Effector CD4-positive, alpha-beta T cell (primary cell): Measurements from ENCODE around the gene PRDM16.

Experiments used
- DNase-seq: peaks from one replicate; pipeline ENCODE4 v3.0.0-alpha.2; 2020

The PRDM16 gene

DNA sequence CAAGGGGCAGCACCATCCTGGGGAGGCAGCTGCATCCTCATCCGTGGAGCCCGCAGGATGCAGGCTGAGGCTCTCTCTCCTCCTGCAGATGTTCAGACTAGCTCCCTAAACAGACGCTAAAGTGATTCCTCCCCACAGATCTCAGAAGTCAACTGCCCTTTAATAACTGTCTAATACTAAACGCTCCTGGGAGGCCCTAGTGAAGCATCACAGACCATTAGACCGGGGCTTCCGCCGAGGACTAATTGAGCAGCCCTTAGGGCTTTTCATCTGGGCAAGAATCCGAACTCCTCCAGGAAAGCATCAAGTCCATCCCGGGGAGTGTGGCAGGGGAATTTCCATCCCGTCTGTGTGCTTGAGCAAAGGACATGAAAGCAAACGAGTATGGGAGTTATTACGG lies 40.4 kb downstream of the PRDM16 start:
- DNase-seq: no peak

DNA sequence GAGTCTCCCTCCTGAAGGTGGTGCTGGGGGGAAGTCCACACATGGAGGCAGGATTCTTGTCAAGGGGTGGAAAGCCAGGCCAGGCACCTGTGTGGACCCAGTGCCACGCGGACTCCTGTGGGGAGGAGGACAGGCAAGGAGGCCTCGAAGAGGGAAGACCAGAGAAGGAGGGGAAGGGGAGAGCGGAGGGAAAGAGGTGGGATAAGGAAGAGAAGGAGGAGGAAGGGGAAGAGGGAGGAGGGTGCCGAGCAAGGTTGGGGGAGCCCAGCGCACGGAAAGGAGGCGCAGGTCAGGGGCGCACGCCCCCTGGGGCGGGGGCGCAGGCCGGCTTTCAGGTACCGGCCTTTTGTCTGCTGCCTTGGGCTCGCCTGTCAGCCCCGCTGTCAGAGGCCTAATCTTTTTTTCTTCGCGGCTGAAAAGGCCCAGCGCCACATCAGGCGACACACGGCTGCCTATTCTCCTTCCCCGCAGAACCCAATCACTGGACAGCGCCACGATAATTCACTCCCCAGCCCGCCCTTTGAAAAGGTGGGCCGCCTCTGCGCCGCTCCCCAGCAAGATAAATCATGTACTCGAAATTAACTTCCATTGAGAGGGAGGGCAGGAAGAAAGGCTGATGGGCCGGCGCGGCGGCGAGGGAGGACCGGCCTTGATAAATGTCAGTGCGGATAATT lies 42.5 kb downstream of the PRDM16 start:
- no peak for DNase-seq

DNA sequence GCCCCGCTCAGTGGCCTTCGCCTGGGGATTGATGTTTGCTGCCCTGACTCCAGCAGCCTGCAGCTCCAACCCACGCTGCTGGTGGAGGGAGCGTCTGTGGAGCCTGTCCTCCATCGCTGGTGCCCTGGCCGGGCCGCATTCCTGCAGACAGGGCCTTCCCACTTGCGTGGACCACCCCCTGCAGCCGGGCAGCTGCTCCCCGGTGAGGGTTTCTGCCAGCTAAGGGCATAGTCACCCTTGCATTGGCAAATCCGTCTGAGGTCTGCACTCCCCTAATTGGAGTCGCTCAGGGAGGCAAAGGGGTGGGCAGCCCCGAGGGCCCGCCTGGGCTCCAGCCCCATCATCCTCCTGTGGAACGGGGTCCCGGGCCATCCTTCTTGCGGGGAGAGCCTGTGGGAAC lies 43.5 kb downstream of the PRDM16 start:
- no peak for DNase-seq

DNA sequence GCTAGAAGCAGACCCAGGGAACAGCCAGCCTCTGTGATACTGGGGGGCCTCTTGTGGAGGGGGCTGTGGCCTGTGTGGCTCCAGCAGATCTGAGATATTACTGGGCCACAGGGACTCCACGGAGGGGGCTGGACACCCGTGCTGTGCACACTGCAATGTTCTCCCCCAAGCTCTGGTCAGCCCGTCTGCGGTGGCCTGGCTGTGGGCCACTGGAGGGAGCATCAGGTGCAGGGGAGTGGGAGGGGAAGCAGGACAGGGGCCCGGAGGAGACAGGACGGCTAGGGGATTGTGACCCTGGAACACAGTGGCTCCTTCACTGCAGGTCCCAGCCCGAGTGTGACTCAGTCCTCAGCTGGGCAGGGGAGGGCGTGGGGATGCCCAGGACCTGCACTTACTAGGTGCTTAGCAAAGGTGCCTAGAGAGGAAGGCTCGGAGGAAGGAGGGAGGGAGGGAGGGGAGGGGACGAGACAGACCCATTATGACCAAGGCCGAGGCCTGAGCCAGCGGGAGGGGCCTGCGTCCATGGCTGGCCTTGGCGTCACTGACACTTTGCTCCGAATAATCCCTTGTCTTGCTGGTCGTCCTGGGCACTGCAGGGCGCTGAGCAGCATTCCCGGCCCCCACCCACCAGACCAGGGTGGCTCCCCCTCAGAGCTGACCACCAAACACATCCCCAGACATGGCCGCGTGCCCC lies 44.2 kb downstream of the PRDM16 start:
- DNase-seq: no peak

DNA sequence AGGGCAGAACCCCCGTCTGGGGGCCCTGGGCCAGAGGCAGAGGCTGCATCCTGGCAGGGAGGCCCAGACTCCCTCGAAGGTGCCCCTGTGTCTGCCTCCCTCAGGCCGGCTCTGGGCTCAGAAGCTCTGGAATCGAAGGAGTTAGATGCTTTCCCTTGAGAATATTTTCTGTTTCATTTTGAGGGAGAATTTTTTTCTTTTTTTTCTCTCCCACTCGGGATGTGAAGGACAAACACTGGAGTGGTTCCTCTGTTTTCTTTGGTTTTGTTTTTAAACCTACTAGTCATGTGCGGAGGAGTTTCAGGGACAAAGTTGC lies 44.7 kb downstream of the PRDM16 start:
- no peak for DNase-seq

DNA sequence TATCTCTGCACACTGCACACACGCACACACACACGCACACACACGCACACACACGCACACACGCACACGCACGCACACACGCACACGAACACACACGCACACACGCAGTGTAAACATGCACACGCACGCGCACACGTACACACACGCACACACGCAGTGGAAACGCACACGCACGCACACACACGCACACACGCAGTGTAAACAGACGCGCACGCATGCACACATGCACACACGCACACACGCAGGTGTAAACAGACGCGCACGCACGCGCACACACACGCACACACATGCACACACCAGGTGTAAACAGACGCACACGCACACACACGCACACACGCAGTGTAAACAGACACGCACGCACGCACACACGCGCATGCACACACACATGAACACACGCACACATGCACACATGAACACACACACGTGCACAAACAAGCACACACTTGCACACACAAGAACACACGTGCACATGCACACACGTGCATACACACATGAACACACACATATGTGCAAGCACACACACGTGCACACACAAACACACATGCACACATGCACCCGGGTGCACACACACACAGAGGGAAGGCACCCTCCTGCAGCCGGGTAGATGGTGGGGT lies 45.2 kb downstream of the PRDM16 start:
- DNase-seq: no peak

DNA sequence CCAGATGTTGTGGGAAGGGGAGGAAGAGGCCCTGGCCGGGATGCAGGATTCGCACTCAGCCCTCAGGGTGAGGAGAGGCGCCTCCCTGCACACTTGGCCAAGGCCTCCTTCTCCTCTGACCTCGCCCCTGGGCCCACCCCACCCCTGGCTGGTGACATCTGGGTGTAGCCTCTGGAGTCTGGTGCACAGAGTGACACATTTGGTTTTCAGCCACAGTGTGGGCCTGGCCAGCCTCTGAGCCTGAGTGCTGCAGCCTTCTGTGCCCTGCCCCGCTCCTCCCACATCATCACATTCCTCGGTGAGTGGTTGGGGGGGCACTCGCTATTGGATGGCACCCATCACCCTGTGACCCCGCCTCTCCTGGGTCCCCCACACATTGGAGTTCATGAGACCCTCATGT lies 45.8 kb downstream of the PRDM16 start:
- DNase-seq: no peak

DNA sequence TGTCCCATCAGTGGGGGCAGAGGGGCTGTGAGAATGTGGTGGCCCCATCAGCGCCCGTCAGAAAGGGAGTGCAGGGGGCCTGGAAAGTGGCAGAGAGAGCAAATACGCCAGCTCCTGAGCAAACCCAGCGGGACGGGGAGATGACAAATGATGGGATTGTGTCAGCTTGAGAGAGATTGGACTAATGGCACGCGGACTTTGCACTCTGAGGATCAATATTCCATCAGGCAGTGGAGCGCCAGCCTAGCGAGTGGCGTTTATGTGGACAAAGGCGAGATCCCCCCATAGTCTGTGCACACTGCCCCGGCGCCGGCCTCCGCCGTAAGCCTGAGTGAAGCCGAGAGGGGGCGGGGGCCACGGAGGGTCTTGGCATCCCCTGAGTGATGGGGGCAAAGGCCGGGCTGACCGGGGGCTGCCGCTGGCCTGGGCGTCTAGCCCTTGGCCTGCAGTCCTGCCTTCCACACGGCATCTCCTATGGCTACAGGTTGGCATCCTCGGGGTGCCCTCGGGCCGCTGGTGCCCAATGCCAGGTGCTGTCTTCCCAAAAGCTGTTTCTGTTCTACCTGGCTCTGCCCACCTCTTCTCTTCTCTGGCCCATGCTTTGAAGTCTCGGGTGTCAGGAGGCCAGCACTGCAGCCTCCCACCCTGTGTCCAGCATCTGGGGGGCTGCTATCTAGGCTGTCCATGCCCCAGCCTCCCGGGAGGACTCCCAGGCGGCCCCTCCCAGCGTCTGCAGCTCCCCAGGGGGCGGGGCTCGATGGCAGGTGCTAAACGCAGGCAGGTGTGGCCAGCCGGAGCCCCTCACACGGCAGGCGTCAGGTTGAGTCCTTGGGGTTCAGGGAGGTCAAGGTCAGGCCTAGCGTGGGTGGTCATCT lies 46.5 kb downstream of the PRDM16 start:
- DNase-seq: no peak

DNA sequence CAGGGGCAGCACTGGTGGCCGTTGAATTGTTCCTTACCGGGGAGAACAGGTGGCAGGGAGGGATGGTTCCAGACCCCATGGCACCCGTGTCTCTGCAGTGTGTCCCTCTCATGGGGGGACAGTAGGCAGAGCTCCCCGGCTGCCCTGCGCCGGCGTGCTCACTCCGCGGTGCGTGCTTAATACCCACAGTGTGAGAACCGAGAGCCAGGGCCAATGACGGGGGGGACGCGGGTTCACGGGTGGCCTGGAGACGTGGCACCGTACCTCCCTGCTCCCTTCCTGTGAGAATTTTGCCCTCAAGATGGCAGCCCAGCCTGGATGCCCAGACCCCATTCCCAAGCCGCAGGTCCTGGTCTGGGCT lies 47.1 kb downstream of the PRDM16 start:
- no peak for DNase-seq

DNA sequence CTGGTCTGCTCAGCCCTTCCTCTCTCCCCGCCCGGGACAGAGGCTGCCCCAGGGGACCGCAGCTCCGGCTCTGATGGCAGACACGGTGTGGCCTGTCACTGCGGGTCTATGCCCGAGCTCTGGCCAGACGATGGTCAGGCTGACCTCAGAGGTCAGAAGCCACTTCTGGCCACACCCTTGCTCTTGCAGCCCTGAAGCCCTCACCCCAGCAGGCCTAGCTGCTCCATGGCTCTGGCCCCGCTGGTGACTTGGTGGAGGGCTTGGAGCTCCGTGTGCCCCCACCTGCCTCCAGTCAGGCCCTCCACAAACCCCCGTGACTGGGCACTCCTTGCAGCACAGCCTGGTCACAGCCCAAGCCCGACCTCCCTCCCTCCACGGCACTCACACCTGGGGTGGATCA lies 47.6 kb downstream of the PRDM16 start:
- no peak for DNase-seq

DNA sequence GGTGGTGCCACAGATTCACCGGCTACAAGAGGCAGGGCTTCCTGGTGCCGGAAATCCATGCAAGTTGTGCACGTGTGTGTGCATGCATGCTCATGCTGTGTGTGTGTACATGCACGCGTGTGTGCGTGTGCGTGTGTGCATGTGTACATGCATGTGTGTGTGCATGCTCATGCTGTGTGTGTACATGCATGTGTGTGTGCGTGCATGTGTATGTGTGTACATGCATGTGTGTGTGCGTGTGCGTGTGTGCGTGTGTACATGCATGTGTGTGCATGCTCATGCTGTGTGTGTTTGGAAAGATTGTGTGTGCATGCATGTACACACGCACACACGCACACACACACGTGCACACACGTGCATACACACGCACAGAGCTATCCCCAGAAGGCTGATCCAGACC lies 48.9 kb downstream of the PRDM16 start:
- no peak for DNase-seq

DNA sequence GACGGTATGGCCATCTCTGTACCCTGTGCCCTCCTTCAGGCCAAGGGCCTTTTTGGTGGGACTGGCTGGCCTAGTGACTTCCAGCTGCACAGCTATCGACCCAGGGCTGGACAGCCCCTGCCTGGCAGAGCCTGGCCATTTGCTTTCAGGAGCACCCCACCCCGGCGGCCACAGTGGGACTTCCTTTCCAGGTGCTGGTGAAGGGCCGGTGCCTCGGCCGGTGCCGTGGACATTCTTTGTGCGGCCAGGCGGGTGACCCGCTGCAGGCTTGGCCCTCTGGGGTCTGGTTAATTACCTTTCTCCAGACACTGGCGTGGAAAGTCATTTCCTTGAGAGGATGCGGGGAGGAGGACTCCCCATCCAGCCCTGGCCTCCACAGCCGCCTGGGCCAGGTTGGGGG lies 50.1 kb downstream of the PRDM16 start:
- DNase-seq: no peak

DNA sequence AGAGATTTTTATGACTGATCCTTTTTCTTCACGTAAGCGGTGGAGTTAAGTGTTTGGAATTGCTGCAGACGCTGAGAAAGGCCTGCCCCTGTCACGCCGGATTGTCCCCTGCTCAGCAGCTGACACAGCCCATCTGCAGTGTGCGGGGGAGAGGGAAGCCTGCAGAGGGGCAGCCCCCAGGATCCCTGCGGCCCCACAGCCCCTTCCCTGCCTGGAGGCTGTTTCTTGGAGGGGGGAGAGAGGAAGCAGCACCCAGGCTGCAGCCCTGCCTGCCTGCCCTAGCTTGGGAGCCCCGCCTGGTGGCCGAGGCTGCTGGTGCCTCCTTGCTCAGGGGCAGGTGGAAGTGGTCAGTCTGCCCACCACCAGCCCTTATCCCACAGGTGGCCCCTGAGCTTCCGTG lies 50.7 kb downstream of the PRDM16 start:
- DNase-seq: no peak

DNA sequence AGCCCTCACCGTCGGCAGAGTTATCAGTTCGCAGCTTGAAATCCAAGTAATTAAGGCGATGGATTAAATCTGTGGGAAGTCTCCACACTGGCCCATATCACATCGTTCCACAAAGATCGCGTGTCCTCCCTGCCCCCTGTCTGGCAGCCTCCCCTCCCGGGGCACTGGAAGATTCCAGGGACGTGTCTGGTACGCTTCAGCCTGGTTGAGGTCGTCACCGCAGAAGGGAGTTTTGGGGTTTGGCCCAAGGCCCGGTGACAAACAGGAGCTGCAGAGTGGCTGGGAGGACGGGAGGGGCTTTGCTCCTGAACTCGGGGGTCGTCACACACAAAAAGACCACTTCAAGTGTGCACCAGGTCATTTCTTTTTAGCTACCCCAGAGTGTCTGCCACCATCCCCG lies 51.1 kb downstream of the PRDM16 start:
- no peak for DNase-seq

DNA sequence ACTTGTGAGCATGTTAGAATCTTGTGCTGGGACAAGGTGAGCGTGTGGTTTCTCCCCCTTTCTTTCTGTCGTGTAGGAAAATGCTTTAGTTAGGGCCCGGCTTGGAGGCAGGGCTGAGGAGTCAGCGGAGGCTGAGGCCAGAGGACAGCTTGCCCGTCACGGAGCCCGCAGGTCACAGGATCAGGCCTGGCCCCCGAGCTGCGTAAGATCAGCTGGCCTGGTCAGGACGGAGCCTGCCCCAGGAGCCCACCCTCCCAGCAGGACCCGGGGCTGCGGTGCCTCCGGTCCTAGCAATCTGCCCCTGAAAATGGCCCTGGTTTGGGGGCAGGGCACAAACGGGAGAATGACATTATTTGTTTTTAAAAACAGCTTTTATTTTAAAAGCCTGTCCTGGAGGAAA lies 52.0 kb downstream of the PRDM16 start:
- DNase-seq: no peak

DNA sequence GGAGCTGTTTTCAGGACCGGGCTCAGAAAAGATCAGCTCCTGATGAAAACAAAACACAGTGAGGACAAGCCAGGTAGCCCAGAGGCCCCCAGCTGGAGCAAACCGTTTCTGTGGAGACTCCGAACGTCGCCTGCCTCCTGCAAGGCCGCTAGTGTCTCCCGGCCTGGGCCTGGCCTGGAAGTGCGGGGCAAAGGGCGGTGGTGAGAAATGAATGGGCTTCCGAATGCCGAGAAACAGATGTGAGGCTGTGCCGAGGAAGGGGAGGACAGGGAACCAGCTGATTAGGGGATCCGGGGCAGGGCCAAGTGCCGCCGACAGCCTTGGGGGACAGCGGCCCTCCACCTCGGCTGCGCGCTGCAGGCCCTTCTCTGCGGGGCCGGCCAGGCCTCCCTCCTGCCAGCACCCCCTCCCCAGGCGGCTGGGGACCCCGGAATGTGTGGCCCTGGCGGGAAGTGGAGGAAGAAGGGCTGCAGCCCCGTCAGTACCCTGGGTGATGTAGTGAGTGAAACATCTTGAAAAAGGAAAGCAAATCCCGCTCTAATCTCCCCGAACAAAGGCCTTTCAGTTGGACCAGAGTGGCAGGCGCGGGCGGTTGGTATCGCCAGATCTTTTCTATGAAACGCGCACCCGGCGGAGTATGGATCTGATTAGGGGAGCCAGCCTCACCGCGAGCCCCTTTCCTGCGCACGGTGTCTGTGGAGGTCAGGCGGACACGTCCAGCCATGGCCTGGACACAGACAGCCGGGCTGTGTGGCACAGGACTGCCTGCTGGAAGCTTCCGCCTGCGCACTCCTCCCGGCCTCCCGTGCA lies 52.6 kb downstream of the PRDM16 start:
- DNase-seq: no peak

DNA sequence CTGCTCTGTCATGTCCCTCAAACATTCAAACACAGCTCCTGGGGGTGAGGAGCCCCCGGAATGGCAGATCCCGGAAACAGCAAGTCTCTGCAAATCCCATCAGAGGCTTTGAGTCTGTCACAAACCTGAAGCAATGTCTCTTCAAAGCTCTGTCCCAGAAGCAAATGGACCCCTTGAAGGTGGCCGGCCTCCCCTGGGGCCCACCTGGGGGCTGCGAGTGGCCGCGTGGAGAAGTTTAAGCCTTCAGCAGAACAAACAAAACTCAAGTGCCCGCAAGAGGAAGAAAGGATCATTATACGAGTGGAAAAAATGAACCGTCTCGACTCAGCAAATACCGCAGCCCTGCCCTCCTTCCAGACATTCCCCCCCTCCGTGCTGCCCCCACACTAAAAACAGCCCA lies 53.3 kb downstream of the PRDM16 start:
- DNase-seq: no peak

DNA sequence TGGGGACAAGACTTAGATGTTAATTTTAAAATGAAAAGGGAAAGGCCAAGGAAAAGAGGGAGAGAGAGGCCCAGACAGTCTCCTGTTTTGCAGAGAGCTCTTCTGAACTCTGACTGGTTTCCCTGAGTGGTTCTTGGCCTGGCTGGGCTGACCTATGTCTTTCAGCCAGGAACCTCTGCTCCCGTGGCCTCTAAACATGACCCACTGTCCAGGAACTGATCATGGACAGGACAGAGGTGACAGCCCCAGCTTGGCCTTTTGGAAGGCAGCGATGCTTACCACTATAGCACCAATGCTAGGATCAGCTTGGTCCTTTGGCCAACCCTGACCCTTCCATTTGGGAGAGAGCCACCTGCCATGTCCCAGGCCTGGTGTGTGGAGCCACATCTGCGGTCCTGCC lies 55.2 kb downstream of the PRDM16 start:
- no peak for DNase-seq

DNA sequence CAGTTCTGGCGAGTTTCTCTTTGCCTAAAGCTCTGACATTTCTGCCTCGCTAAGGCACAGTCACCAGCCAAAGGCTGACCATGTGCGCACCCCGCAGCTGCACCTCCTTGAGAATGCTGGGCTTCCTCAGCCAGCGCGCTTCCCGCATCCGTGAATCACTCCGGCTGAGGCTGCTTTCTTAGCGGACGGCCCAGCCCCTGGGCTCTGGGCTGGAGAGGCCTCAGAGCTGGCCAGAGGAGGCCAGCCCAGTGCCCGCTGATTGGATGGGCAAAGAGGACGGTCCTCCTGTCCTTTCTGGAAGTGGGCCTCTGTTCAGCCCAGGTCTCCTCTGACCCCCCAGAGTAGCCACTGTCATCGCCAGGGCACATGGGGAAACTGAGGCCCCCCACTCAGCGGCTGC lies 56.1 kb downstream of the PRDM16 start:
- DNase-seq: no peak

DNA sequence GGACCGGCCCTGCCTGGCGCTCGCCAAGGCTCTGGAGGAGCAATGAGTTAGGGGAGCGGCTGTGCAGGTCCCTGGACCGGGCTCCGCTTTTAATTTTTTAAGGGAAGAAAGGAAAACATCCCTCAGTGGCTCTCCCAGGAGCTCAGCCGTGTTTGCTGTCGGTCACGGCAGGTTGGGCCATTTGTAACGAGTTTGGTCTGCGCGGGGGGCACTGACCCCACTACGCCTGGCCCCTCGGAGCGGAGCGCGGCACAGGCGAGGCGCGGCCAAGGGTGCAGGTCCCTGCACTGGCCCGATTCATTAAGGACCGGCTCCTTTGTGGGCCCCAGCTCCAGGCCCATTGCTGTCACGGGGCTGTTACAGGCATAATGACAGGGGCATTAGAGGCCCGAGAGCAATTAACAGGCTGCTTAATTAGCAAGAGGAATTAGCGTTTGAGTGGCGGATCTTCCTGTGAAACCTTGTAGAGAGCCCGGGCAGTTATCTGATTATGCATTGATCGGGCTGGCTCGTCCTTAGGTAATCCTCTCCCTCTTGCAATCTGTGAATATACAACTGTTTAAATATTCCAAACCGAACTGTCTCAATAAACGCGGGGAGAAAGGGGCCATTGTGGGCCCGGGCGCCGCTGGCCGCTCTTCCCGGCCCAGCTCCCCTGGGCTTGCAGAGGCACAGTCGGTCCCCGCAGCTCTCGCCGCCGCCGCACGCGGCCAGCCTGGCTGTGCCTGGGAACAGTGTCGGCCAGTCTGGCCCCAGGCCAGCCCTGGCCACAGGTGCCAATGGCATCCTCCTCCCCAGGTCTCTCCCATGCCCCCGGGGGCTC lies 56.8 kb downstream of the PRDM16 start:
- no peak for DNase-seq

DNA sequence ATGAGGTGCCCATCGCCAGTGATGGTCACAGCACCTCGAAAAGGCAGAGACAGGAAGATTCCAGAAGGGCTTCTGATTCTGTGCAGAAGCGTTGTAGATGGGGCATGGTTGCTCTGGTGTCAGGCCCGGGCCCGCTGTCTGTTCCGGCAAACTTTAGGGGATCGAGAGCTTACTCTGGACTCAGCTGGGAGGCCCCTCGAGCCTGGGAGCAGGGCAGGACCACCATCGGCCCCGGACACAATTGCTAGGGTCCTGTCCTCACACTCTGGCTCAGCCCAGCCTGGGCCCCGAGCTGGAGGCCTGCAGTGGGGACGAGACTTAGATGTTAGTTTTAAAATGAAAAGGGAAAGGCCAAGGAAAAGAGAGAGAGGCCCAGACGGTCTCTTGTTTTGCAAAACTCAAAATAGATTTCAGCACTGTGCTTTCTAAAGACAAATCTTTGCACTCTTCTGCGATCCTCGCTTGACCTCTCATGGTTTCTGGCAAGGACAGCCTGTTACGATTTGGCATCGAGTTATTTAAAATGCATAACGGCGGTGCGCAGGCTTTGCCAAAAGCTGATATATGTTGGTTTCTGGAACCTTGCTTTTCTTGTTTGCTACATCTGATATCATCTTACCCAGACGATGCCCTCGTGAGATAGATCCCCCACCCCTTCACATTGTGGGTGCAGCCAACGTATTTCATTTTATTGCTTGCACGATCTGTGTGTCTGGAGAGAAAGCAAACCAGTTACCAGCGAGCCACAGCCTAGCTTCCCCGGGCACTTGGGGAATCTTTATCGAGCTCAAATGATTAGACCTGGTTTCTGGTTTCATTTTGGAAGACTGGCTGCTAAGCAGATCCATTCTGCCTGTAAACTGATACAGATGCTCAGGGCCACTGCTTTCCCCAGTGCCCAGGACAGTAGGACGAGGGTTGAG lies 58.0 kb downstream of the PRDM16 start:
- no peak for DNase-seq
